ENCODE measurements around the gene JAKMIP3.

DNA sequence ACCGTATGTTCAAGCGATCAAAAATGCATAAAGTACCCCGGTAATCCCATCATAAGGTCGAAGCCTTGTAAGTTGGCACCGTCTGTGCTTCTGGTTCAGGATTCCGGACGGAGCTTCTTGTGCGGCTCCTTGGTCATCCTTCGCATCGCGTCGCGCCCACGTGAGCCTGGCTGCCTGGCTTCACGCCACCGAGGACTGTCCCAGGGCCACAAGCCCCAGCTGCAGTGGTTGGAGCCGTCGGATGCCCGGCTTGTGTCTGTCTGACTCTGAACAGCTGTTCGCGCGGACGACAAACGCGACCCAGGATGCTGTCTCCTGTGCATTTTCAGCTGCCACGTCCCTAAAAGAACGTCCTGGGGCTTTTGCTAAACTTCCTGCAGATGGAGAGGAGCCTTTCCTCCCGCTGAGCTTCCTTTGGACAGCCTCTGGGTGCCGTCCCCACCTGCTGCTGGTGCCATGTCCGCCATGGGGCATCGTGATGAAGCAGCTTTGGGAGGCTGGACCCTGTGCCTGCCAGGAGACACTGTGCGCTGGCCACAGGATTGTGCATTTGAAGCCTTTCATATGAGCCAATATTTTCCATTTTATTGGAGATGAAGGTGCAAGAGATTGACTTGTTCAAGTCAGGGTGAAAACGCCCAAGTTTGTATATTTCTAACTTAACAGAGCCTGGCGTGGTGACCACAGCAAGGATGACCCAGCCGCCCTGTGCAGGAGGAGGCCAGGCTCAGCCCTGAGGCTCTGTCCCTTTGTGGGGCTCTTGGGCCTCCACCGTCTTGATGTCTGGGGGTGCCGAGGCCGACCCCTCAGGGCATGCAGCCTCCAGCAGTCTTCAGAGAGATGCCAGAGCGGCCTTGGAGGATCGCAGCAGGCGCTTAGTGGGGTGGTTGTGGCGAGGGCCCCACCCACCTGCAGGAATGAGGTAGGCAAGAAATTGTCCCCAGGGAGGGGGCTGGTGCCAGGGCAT lies 6.7 kb upstream of the JAKMIP3 start:
- TF ChIP-seq, protein P1, sequence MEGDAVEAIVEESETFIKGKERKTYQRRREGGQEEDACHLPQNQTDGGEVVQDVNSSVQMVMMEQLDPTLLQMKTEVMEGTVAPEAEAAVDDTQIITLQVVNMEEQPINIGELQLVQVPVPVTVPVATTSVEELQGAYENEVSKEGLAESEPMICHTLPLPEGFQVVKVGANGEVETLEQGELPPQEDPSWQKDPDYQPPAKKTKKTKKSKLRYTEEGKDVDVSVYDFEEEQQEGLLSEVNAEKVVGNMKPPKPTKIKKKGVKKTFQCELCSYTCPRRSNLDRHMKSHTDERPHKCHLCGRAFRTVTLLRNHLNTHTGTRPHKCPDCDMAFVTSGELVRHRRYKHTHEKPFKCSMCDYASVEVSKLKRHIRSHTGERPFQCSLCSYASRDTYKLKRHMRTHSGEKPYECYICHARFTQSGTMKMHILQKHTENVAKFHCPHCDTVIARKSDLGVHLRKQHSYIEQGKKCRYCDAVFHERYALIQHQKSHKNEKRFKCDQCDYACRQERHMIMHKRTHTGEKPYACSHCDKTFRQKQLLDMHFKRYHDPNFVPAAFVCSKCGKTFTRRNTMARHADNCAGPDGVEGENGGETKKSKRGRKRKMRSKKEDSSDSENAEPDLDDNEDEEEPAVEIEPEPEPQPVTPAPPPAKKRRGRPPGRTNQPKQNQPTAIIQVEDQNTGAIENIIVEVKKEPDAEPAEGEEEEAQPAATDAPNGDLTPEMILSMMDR (IDR thresholded peaks at IDR 0.05; ENCODE audit: borderline replicate concordance, extremely low read depth, low read length, poor library complexity, severe bottlenecking) = no peak
- TF ChIP-seq EZH2 (IDR thresholded peaks at IDR 0.05; ENCODE audit: borderline replicate concordance, low read depth, low read length, severe bottlenecking) = no peak
